Progenitor cell of endocrine pancreas (in vitro differentiated cells): ENCODE results near the gene PHLDA2. TPM values are rescaled to one million over a fixed set of nuclear protein-coding genes. Genes with fewer than 3 reads are reported as not detected.

Experiments used
- DNase-seq: peaks from one replicate; pipeline ENCODE4 v3.0.0; 2021; ENCODE audit warnings: low spot score; ENCODE audit not compliant: unreplicated experiment
- H3K27ac Mint-ChIP-seq: 2 replicates; pipeline ENCODE4 v1.8.0; 2021; ENCODE audit warnings: mild to moderate bottlenecking, moderate library complexity, mixed read lengths
- H3K27me3 Mint-ChIP-seq: 2 replicates; pipeline ENCODE4 v1.8.0; 2021; ENCODE audit warnings: mixed read lengths
- H3K36me3 Mint-ChIP-seq: 2 replicates; pipeline ENCODE4 v1.8.0; 2022; ENCODE audit warnings: mixed read lengths; ENCODE audit not compliant: insufficient read depth
- H3K4me1 Mint-ChIP-seq: 2 replicates; pipeline ENCODE4 v1.8.0; 2021; ENCODE audit warnings: low read depth, mixed read lengths
- H3K4me3 Mint-ChIP-seq: 2 replicates; pipeline ENCODE4 v1.8.0; 2021; ENCODE audit warnings: low read depth, mild to moderate bottlenecking, moderate library complexity, mixed read lengths
- H3K9me3 Mint-ChIP-seq: 2 replicates; pipeline ENCODE4 v1.8.0; 2021; ENCODE audit warnings: low read depth, mixed read lengths
- CTCF ChIP-seq: fragments of 200-600 bp; sonication (generic); IDR thresholded peaks from one replicate; pipeline ENCODE4 v1.5.0; 2021; ENCODE audit warnings: antibody characterized with exemption, mild to moderate bottlenecking; ENCODE audit not compliant: unreplicated experiment
- total RNA-seq: library from RNA; stranded (reverse); gene quantifications from 2 replicates; pipeline ENCODE4 v1.2.1, GENCODE V29; 2021

Gene PHLDA2
- total RNA-seq, 1 donor from 2014 or later: 1.2 TPM

GRCh38 chr11:2890466-2891294, 38.5 kb downstream of the PHLDA2 start:
- Mint-ChIP-seq H3K4me3 (no peak overlapping the region), H3K4me1 (peaks cover 9% of the 10 kb centered on the region), H3K36me3 (no peaks in the 10 kb centered on the region), H3K9me3 (no peaks in the 10 kb centered on the region), H3K27ac (no peak overlapping the region), H3K27me3 (peaks cover 4% of the 10 kb centered on the region)
- no peak for TF ChIP-seq CTCF
- DNase-seq: no peak

- TF ChIP-seq CTCF: no peak
- H3K36me3 Mint-ChIP-seq: no peaks in the 10 kb centered on the region
- H3K27ac Mint-ChIP-seq: no peak overlapping the region
- H3K4me1 Mint-ChIP-seq: peaks cover 9% of the 10 kb centered on the region
- peaks cover under 1% of the 10 kb centered on the region for H3K27me3 Mint-ChIP-seq
- H3K9me3 Mint-ChIP-seq: no peaks in the 10 kb centered on the region
- H3K4me3 Mint-ChIP-seq: no peak overlapping the region
- DNase-seq: no peak
Observed at GRCh38 chr11:2889362-2890273, 39.6 kb downstream of the PHLDA2 start.

- Mint-ChIP-seq H3K4me3 (no peak overlapping the region), H3K36me3 (no peaks in the 10 kb centered on the region), H3K4me1 (peaks cover 9% of the 10 kb centered on the region), H3K9me3 (no peaks in the 10 kb centered on the region), H3K27me3 (no peaks in the 10 kb centered on the region), H3K27ac (no peak overlapping the region)
- peak; percentile 88 for DNase-seq
- peak; percentile 99 for TF ChIP-seq CTCF
Observed at GRCh38 chr11:2888266-2888968, 40.8 kb downstream of the PHLDA2 start.

- DNase-seq: no peak
- Mint-ChIP-seq H3K27ac (peak overlapping the region; percentile 69), H3K4me1 (peaks cover 16% of the 10 kb centered on the region), H3K27me3 (peaks cover 4% of the 10 kb centered on the region), H3K4me3 (no peak overlapping the region), H3K36me3 (peaks cover 5% of the 10 kb centered on the region), H3K9me3 (no peaks in the 10 kb centered on the region)
- no peak for TF ChIP-seq CTCF
Observed at GRCh38 chr11:2887515-2888195, 41.6 kb downstream of the PHLDA2 start.
